Gastrocnemius medialis (tissue), 4 donors: Measurements from ENCODE around the gene STK17B.

ENCODE experiments used
- CTCF ChIP-seq, 5 experiments: fragments of 450-650 bp in 3 of 5; fragments of 200-600 bp in 2 of 5; sonication (generic) in 2 of 5; IDR thresholded peaks in 4 of 5; conservative IDR thresholded peaks in 1 of 5; 1 replicate in 4 of 5; 2 replicates in 1 of 5; pipeline ENCODE4 v1.5.1; 2016 to 2019; ENCODE audit warnings: antibody characterized with exemption in 5 of 5, mild to moderate bottlenecking in 3 of 5, moderate library complexity in 3 of 5
- POLR2A ChIP-seq, 2 donors: fragments of 450-650 bp; IDR thresholded peaks; one replicate each; pipeline ENCODE4 v1.6.1; 2017; ENCODE audit warnings: antibody characterized with exemption in 2 of 2, mild to moderate bottlenecking in 2 of 2, moderate library complexity in 2 of 2

- TF ChIP-seq CTCF (IDR thresholded peaks at IDR 0.05 in 4 of 5, conservative IDR thresholded peaks at IDR 0.05 in 1 of 5) (no peak), POLR2A (IDR thresholded peaks at IDR 0.05) (no peak)
These were observed 651 bp downstream of the STK17B start for GRCh38 chr2:196170606-196171247.
